Esophagus squamous epithelium (tissue), 4 donors: ENCODE data around the gene RIOK1.

Experiments used
- POLR2A ChIP-seq, 4 donors: fragments of 450-650 bp; IDR thresholded peaks; one replicate each; pipeline ENCODE4 v1.6.1; 2017; ENCODE audit warnings: antibody characterized with exemption in 4 of 4, mild to moderate bottlenecking in 4 of 4, moderate library complexity in 3 of 4
- TF ChIP-seq, protein P1 (sequence below), 6 experiments: fragments of 450-650 bp in 4 of 6; fragments of 200-600 bp in 2 of 6; sonication (generic) in 2 of 6; IDR thresholded peaks; one replicate each; pipeline ENCODE4 v1.5.1; 2016 to 2019; ENCODE audit warnings: antibody characterized with exemption in 6 of 6, mild to moderate bottlenecking in 4 of 6, moderate library complexity in 4 of 6

DNA sequence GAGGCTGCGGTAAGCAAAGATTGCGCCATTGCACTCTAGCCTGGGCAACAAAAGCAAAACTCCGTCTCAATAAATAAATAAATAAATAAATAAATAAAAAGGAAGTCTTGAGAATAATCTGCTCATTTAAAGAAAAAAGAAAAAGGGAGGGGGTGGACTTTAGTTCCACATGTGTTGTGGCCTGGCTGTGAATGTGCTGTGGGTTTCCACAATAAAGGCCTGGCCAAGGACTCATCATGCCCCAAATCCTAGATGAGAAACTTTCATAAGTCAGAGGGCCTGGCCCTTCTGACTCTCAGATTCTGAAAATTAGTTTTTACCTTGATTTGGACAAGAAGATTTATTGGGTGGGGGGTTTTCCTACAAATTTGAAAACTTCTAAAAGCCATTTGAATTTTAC, 48.4 kb downstream of the RIOK1 start:
- TF ChIP-seq, protein P1, sequence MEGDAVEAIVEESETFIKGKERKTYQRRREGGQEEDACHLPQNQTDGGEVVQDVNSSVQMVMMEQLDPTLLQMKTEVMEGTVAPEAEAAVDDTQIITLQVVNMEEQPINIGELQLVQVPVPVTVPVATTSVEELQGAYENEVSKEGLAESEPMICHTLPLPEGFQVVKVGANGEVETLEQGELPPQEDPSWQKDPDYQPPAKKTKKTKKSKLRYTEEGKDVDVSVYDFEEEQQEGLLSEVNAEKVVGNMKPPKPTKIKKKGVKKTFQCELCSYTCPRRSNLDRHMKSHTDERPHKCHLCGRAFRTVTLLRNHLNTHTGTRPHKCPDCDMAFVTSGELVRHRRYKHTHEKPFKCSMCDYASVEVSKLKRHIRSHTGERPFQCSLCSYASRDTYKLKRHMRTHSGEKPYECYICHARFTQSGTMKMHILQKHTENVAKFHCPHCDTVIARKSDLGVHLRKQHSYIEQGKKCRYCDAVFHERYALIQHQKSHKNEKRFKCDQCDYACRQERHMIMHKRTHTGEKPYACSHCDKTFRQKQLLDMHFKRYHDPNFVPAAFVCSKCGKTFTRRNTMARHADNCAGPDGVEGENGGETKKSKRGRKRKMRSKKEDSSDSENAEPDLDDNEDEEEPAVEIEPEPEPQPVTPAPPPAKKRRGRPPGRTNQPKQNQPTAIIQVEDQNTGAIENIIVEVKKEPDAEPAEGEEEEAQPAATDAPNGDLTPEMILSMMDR (IDR thresholded peaks at IDR 0.05) = no peak
- TF ChIP-seq POLR2A (IDR thresholded peaks at IDR 0.05) = no peak
